ENCODE results near the gene USP11.

- TF ChIP-seq POLR2AphosphoS5 (IDR thresholded peaks at IDR 0.05; ENCODE audit: borderline replicate concordance, low read depth, low read length) = no peak
- TF ChIP-seq EZH2 (IDR thresholded peaks at IDR 0.05) = no peak
Measured at GRCh38 chrX:47244676-47245075, 11.9 kb downstream of the USP11 start.

Data from SK-N-MC (cell line).